Sigmoid colon (tissue), 4 donors: ENCODE measurements around the gene PLB1.

ENCODE experiments used
- EP300 ChIP-seq, 4 donors: sonication (generic); formaldehyde crosslinking; IDR thresholded peaks; one replicate each; pipeline ENCODE4 v1.6.1; 2017; ENCODE audit warnings: antibody characterized with exemption in 4 of 4
- POLR2A ChIP-seq, 2 donors: fragments of 450-650 bp; IDR thresholded peaks; one replicate each; pipeline ENCODE4 v1.6.1; 2016; ENCODE audit warnings: antibody characterized with exemption in 2 of 2, mild to moderate bottlenecking in 2 of 2, moderate library complexity in 2 of 2
- TF ChIP-seq, protein P1 (sequence below), 4 experiments: fragments of 450-650 bp in 3 of 4; fragments of 200-600 bp in 1 of 4; IDR thresholded peaks; one replicate each; pipeline ENCODE4 v1.5.1; 2016 to 2019; ENCODE audit warnings: antibody characterized with exemption in 4 of 4, mild to moderate bottlenecking in 3 of 4, moderate library complexity in 2 of 4

- TF ChIP-seq, protein P1, sequence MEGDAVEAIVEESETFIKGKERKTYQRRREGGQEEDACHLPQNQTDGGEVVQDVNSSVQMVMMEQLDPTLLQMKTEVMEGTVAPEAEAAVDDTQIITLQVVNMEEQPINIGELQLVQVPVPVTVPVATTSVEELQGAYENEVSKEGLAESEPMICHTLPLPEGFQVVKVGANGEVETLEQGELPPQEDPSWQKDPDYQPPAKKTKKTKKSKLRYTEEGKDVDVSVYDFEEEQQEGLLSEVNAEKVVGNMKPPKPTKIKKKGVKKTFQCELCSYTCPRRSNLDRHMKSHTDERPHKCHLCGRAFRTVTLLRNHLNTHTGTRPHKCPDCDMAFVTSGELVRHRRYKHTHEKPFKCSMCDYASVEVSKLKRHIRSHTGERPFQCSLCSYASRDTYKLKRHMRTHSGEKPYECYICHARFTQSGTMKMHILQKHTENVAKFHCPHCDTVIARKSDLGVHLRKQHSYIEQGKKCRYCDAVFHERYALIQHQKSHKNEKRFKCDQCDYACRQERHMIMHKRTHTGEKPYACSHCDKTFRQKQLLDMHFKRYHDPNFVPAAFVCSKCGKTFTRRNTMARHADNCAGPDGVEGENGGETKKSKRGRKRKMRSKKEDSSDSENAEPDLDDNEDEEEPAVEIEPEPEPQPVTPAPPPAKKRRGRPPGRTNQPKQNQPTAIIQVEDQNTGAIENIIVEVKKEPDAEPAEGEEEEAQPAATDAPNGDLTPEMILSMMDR (IDR thresholded peaks at IDR 0.05), result no peak
- TF ChIP-seq POLR2A (IDR thresholded peaks at IDR 0.05) (no peak), EP300 (IDR thresholded peaks at IDR 0.05) (no peak)
Observed at GRCh38 chr2:28552045-28552823, 56.4 kb downstream of the PLB1 start.
